Activated CD4-positive, alpha-beta T cell treated with anti-CD3 and anti-CD28 coated beads, Interleukin-2, amount 50 U/mL, for 24 hours (primary cell): ENCODE results near the gene COA8.
A peak's percentile ranks its signal among the peaks of the same experiment; 100 is the strongest.

Experiments
- DNase-seq, 2 donors: peaks; one replicate each; pipeline ENCODE4 v3.0.0-alpha.2; 2020; ENCODE audit warnings: low read depth in 1 of 2, low spot score in 1 of 2

The COA8 gene

DNA sequence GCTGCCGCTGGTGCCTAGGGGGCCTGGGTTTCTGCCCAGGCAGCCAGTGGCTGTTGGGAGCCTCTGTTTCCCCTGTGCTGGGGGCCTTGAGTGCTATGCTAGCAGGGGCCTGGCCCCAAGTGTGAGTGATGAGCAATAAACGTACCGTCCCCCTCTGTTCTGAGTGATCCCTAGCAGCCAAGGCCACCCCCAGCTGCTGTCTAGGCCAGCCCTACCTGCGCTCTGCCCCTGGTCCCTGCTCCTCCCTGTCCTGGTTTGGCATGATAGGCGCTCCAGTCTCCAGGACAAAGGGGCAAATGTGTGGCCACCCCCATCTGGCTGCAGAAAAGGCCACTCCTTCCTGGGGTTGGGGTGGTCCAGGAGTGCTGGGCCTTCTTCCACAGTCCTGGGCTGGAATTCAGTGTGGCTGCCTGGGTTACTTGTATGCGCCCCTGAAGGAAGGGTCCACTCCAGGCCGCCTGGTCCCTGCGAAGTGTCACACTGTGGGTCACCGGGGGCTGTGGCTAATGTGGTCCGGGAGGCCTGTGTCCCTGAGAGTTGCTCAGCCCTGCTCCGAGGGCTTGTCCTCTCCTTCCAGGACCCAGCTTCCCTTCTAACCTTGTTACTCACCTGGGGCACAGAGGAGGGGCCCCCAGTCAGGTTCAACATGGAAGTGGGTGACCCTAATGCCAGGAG lies 26.7 kb upstream of the COA8 start:
- no peak for DNase-seq

DNA sequence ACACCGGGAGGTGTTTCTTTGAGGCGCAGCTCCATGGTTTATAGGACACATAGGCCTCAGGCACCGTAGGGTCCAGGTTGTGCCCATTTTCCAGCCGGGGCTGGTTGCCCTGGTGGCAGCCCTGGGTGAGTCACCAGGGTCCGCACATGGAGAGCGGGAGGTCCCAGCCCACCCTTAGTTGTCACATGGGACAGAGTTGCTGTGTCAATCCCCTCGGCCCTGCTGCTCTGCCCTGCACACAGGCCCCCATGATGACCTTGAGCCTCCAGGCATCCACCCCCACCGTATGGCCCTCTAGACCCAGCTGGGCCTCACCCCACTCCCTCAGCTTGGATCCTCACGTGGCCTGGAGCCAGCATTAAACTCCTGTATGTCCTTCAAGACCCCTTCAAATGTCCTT lies 26.1 kb upstream of the COA8 start:
- no peak for DNase-seq

GRCh38 chr14:103537175-103537990 lies 25.4 kb upstream of the COA8 start:
- no peak for DNase-seq

DNA sequence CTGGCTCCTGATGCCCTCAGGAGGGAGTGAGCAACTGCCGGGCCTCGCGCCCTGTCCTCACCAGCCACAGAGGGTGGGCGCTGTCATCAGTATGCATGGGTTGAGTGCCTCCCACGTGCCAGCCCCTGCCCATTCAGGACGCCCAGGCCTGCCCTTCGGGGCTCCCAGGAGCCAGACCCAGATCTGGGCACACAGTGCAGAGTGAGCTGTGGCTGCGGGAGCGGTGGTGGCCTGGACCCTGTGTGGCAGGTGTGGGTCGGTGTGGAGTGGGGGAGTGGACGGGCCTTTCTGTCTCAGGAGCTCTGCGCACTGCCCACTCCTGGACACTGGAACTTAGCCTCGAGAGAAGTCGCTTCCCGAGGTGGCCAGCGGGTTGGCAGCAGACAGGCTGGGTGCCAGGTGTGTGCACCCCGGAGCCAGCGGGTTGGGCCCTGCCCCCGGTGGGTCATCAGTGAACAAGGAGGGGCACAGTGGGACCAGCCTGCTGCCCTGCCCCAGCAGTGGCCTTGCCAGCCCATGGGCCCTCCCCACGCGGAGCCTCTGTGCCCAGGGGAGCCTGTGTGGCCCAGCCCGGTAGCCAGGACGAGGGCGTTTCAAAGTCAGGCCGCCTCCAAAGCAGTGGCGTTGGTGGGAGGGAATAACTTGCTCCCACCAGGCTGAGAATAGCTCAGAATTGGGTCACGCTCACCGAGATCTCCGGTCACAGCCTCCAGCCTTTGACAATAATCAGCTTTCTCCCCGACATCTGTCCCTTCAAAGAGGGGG lies 24.3 kb upstream of the COA8 start:
- DNase-seq: no peak

DNA sequence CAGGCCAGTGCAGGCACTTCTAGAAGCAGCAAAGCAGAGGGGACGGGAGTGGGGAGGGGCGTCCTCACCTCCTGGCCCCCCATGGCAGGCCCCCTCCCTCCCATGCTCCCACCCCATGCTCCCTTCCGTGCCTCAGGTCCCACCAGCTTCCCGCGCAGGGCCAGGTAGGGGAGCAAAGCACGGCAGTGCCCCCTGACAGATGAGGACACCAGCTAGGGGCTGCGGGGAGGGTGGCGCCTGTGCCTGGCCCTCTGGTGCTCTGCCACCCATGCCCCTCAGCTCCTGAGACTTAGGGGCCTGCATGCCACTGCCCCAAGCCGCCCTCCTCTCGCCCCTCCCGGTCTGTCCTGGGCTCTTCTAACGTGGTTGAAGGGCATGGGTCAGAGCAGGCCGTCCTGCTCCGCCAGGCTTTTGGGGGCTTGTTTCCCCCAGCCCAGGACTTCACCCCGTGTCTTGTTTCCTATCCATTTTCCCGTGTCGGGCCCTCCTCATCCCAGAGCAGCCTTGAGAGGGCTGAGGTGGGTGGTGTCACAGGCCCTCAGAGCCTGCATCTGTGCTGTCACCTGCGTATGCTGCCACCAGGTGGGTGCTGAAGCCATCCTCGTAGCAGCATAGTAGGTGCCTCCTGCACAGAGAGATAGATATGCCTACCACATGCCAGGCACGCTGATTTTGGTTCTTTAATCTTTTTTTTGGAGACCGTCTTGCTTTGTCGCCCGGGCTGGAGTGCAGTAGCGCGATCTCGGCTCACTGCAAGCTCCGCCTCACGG lies 23.5 kb upstream of the COA8 start:
- DNase-seq: no peak

- DNase-seq: no peak
Measured at GRCh38 chr14:103540821-103541708, 21.7 kb upstream of the COA8 start.

DNA sequence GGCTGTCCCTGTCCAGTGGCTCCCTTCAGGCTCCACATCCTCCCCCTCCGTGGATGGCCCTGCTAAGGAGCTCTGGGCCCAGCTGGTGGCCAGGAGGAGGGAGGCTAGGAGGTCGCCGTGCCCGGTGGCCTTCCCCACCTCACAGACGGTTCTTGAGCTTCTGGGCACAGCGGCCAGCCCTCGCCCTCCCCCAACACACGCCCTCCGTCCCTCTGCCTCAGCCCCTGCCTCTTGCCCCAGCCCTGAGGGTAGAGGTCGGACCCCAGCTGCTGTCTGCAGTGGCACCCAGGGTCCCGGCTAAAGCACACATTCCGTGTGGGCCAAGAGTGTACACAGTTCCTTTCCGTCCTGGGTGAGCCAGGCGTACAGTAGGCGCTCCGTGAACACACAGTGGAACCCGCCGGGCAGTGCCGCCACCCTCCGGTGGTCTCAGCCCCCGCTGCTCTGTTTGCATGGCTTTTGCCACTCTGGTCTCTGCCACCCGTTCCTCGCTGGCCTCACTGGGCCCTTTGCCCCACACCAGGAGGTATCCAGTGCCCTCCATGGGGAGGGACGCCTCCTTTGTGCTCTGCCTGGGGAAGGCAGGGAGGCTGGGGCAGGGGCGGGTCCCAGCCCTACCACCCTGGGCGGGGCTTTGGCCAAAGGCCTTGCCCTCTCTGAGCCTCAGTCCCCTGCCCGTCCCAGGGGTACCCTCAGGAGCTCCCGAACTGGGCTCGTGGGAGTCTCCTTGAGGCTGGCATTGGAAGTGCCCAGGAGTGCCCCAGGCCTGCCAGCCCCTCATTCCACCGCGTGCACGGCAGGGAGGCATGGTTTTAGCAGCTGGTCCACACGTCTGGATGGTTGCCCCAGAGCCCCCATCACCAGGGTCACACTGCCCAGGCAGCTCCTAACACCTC lies 20.8 kb upstream of the COA8 start:
- DNase-seq: no peak

DNA sequence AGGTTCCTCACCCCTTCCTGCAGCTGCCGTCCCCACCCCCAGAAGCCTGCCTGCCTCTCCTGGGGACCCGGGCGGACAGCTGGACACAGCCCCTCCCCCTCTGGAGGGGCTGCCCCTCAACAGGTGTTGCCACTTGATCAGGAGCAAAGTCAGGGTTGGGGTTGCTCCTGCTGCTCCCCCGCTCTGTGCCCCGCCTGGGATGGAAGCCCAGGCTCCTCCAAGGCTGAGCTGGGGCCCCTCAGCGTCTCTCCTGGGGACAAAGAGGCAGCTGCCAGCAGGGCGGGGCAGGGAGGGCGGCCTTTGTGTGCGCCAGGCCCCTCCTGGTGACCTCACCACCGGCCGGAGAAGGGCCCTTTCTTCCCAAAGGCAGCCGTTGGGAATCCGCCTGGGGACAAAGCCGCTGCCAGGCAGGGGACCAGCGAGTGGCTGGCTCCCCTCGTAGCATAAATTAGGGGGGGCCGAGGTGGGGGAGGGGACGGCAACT lies 20.1 kb upstream of the COA8 start:
- DNase-seq: no peak

- no peak for DNase-seq
Measured at GRCh38 chr14:103543140-103543539, 19.6 kb upstream of the COA8 start.

DNA sequence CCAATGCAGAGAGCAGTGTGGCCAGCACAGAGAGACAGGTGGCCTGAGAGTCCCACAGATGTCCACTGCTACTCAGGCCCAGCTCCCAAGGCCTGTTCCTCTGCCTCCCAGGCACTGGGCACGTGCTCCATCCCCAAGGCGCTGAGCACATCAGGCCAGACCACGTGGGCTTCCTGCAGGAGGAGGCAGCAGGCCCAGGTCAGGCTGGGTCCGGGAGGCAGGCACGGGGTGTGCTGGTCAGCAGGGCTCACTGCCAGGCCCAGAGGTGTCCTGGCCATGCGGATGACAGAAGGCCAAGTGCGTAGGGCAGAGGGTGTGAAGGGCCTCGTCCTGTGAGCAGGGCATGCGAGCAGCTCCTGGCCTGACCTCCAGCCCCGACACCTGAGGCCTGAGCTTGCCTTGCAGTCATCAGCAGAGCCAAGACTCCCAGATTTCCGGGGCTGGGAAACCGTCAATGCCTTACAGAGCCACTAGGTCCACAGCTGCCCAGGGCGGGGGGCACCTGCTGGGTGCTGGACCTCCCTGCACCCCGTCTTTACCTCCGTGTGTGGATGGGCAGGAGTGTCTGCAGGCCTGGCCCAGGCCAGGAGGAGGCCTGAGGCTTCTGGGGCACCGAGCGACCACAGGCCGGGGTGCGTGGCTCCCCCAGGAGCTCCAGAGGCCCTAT lies 18.9 kb upstream of the COA8 start:
- DNase-seq: no peak

DNA sequence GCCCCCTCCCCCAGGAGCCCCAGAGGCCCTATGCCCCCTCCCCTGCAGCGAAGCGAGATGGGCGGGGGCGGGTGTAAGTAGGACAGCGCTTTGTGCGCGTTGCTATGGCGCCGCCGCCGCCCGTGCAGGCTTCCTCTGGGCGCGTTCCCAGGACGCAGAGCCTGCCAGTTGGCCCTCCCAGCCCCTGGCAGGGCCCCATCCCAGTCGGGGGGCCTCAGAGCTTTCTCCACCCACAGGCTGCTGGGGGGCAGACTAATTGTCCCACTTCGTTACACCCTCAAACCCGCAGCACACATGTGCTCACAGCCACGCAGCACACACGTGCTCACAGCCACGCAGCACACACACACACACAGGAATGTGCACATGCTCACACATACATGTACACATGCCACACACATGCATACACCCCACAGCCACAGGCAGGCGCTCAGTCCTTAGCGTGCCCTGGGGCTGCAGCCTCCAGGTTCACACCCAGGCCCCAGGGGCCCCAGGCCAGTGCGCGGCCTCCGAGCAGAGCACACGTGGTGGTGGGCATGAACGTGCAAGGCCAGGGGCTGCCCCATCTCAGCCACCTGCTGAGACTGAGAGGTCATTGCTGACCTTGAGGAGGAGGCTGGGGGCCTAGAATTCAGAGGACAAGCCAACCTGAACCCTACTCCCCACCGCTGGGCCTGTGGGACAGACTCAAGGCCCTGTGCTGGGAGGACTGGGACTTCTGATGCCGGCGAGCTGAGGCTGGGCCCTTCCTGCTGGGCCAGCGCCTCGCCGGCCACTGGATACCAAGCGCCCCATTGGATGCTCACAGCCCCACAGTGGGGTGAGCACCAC lies 18.2 kb upstream of the COA8 start:
- no peak for DNase-seq

GRCh38 chr14:103545219-103545914 lies 17.4 kb upstream of the COA8 start:
- no peak for DNase-seq

GRCh38 chr14:103545915-103546651 lies 16.7 kb upstream of the COA8 start:
- DNase-seq: no peak

GRCh38 chr14:103546652-103547454 lies 15.9 kb upstream of the COA8 start:
- peak; percentile 58 for DNase-seq

DNA sequence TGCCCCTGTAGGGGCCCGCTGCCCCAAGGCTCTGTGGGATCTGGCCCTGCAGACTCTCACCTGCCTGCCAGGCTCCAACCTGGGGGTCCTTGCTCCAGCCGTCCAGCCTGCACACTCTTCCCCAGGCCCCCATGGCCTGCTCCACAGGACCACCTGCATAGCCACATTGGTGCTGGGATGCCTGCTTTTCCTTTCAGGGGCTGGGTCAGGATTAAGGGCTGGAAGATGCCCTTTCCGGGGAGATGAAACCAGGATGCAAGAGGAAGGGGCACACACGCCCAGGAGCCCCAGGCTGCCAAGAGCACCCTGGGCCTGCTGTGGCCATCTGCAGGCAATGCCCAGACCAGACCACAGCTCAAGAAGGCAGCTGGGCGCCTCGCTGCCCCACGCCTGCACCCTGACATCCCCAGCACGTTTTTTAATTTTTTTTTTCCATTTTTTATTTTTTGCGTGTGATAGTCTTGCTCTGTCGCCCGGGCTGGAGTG lies 15.3 kb upstream of the COA8 start:
- no peak for DNase-seq
